Stimulated activated CD8-positive, alpha-beta memory T cell treated with anti-CD3 and anti-CD28 coated beads, Interleukin-15, amount 100 ng/mL, for 4 hours (primary cell): ENCODE results near the gene TJP3.
"Not testable (repeated sequence)": the region's sequence is repeated elsewhere in the genome, so short reads cannot be mapped to it uniquely, and the experiment has no call there.

Source experiments
- DNase-seq, 2 donors: peaks; one replicate each; pipeline ENCODE4 v3.0.0-alpha.2; 2020; ENCODE audit warnings: low read depth in 2 of 2

The TJP3 gene

GRCh38 chr19:3745363-3746045 lies 37.3 kb downstream of the TJP3 start:
- no peak for DNase-seq

GRCh38 chr19:3746371-3747056 lies 38.3 kb downstream of the TJP3 start:
- no peak for DNase-seq

DNA sequence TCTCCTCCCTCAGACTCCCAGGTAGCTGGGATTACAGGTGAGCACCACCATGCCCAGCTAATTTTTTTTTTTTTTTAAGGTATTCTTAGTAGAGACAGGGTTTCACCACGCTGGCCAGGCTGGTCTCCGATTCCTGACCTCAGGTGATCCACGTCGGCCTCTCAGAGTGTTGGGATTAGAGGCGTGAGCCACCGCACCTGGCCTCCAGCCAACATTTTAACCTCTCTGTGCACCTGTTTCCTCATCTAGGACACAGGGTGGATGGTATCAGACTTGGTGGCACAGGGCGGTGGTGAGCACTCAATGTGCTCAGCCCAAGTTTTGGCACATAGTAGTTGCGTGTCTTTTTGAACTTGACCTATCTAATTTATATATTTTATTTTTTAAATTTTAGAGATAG lies 40.8 kb downstream of the TJP3 start:
- no peak for DNase-seq

DNA sequence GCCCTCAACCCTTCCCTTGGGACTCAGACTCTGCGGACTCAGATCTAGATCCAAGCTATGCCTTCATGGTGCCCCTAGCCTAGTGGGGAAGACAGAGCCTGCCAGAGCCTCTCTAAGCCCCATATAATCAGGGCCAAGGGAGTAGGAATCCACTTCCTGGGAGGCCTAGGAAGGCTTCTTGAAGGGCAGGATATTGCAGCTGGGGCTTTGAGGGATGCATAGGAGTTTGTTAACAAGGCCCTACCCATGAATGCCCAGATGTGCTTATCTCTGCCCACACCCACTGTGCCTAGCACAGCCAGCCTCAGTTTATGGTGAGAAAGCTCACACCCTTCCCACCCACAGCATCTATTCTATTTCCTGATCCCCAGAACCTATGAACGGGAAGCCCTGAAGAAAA lies 42.0 kb downstream of the TJP3 start:
- no peak for DNase-seq

DNA sequence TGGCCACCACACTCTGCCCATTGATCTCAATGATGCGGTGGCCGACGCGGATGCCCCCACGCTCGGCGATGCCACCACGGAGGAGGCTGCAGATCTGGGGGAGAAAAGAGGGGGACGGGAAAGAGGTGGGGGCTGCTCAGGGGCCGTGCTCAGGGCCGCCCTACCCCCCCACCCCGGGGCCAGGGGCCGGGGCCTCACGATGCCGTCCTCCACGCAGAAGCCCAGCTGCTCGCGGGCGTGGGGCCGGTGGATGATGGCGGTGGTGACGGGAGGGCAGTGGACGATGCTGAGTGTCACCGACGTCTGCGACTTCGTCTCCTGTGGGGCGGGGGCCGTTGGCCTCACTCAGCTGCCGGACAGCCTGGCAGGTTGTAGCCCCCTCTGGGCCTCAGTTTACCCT lies 43.1 kb downstream of the TJP3 start:
- DNase-seq: no peak

DNA sequence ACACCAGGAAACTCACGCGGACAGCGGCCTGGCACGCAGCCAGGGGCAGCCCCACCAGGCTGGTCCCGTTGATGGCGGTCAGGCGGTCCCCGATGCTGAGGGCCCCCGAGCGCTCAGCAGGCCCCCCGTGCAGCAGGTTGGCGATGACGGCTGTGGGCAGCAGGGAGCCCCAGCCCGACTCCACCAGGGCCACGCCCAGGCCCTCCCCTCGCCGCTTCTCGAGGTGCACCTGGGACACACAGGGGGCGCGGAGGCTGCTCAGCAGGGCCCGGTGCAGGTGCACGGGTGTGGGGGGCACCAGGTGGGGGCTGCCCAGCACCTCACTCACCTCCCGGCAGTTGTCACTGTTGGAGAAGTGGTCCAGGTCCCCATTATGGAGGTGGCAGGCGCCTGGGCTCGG lies 44.3 kb downstream of the TJP3 start:
- no peak for DNase-seq

- no peak for DNase-seq
Measured at GRCh38 chr19:3753631-3754410, 45.6 kb downstream of the TJP3 start.

DNA sequence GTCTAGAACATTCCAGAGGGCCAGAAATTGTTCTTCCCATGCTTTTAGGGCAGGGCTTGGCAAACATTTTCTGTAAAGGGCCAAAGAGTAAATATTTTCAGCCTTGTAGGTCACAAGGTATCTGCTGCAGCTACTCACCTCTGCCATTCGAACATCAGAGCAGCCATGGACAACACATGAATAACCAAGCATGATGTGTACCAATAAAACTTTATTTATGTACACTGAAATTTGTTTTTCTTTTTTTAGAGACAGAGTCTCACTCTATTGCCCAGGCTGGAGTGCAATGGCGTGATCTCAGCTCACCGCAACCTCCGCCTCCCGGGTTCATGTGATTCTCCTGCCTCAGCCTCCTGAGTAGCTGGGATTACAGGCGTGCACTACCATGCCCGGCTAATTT lies 49.5 kb downstream of the TJP3 start:
- DNase-seq: not testable (repeated sequence)

DNA sequence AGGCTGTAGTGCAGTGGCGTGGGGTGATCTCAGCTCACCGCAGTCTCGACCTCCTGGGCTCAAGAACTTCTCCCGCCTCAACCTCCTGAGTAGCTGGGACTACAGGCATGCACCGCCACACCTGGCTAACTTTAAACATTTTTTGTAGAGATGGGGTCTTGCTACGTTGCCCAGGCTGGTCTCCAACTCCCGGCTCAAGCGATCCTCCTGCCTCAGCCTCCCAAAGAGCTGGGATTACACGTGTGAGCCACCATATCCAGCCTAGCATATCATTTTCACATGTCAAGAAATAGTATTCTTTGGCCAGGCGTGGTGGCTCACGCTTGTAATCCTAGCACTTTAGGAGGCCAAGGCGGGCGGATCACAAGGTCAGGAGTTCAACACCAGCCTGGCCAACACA lies 50.1 kb downstream of the TJP3 start:
- DNase-seq: not testable (repeated sequence)

- no peak for DNase-seq
Measured at GRCh38 chr19:3759482-3760254, 51.5 kb downstream of the TJP3 start.

GRCh38 chr19:3760871-3761361 lies 52.7 kb downstream of the TJP3 start:
- no peak for DNase-seq

GRCh38 chr19:3761382-3762129 lies 53.4 kb downstream of the TJP3 start, which contains the start of gene APBA3:
Gene APBA3 (minus strand): TSS chr19:3761692. CDS start chr19:3760264, 1,428 bp downstream.
- DNase-seq: peak; percentile 88

- no peak for DNase-seq
Measured at GRCh38 chr19:3762130-3762473, 53.9 kb downstream of the TJP3 start.

GRCh38 chr19:3762501-3763459 lies 54.6 kb downstream of the TJP3 start, which contains the start of gene MRPL54:
Gene MRPL54 (plus strand): TSS chr19:3762682. CDS start chr19:3762701, 19 bp downstream.
- DNase-seq: peak; percentile 99

DNA sequence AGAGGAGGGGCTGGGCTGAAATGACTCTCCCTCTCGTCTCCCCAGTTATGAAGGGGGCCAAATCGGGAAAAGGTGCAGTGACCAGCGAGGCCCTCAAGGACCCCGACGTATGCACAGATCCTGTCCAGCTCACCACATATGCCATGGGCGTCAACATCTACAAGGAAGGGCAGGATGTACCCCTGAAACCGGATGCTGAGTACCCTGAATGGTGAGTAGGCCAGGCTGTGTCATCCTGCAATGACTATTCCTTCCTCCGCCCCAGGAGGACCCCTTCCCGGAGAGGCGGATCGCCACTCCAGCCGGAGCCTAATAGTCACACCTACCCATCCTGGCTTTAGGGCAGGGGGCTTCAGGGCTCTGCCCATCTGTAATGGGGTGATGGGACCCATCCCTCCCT lies 56.9 kb downstream of the TJP3 start:
- no peak for DNase-seq

- not testable (repeated sequence) for DNase-seq
Measured at GRCh38 chr19:3765757-3766156, 57.6 kb downstream of the TJP3 start.

GRCh38 chr19:3766520-3766919 lies 58.3 kb downstream of the TJP3 start:
- no peak for DNase-seq

- no peak for DNase-seq
Measured at GRCh38 chr19:3767050-3767449, 58.9 kb downstream of the TJP3 start.

GRCh38 chr19:3768015-3768747 lies 60.0 kb downstream of the TJP3 start:
- no peak for DNase-seq
